Suprapubic skin (tissue), 3 donors: ENCODE measurements around the gene GLIS2.

Experiments
- CTCF ChIP-seq, 2 donors: fragments of 200-600 bp in 1 of 2; fragments of 450-650 bp in 1 of 2; sonication (generic) in 1 of 2; IDR thresholded peaks; one replicate each; pipeline ENCODE4 v1.5.1; 2016 to 2019; ENCODE audit warnings: antibody characterized with exemption in 2 of 2, mild to moderate bottlenecking in 1 of 2, moderate library complexity in 1 of 2
- EP300 ChIP-seq: sonication (generic); formaldehyde crosslinking; IDR thresholded peaks from one replicate; pipeline ENCODE4 v1.6.1; 2017; ENCODE audit warnings: antibody characterized with exemption
- POLR2A ChIP-seq, 2 donors: fragments of 450-650 bp; IDR thresholded peaks; one replicate each; pipeline ENCODE4 v1.6.1; 2017; ENCODE audit warnings: antibody characterized with exemption in 2 of 2, mild to moderate bottlenecking in 2 of 2, moderate library complexity in 2 of 2

GRCh38 chr16:4362476-4363135, 46.7 kb downstream of the GLIS2 start:
- TF ChIP-seq POLR2A (IDR thresholded peaks at IDR 0.05) = no peak
- TF ChIP-seq CTCF (IDR thresholded peaks at IDR 0.05) = no peak
- no peak for TF ChIP-seq EP300
